GM19455 (cell line): ENCODE results near the gene PPP4R4.

ENCODE experiments used
- ATAC-seq: cut with Tn5 transposase; IDR thresholded peaks from one replicate; pipeline ENCODE4 v1.9.1; 2021; ENCODE audit not compliant: unreplicated experiment

The PPP4R4 gene, protein sequence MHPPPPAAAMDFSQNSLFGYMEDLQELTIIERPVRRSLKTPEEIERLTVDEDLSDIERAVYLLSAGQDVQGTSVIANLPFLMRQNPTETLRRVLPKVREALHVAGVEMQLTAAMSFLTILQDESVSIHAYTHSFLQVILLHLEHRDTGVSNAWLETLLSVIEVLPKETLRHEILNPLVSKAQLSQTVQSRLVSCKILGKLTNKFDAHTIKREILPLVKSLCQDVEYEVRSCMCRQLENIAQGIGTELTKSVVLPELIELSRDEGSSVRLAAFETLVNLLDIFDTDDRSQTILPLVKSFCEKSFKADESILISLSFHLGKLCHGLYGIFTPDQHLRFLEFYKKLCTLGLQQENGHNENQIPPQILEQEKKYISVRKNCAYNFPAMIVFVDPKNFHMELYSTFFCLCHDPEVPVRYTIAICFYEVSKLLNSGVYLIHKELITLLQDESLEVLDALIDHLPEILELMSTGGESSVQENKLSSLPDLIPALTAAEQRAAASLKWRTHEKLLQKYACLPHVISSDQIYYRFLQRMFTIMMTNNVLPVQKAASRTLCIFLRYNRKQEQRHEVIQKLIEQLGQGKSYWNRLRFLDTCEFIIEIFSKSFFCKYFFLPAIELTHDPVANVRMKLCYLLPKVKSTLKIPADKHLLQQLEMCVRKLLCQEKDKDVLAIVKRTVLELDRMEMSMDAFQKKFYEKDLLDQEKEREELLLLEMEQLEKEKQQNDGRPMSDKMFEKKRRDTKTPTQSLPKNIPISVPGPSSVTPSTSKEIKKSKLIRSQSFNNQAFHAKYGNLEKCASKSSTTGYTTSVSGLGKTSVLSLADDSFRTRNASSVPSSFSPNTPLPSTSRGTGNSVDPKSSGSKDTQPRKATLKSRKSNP

GRCh38 chr14:94173885-94174603 lies at the start of gene PPP4R4:
PPP4R4 (plus strand) TSS chr14:94174322; CDS start chr14:94174466, 144 bp downstream.
- peak; percentile 82 for ATAC-seq

GRCh38 chr14:94124582-94125377 lies 49.3 kb upstream of the PPP4R4 start:
- ATAC-seq: no peak

- no peak for ATAC-seq
Measured at GRCh38 chr14:94125659-94126418, 48.3 kb upstream of the PPP4R4 start.

- ATAC-seq: no peak
Measured at GRCh38 chr14:94126419-94126677, 47.8 kb upstream of the PPP4R4 start.

DNA sequence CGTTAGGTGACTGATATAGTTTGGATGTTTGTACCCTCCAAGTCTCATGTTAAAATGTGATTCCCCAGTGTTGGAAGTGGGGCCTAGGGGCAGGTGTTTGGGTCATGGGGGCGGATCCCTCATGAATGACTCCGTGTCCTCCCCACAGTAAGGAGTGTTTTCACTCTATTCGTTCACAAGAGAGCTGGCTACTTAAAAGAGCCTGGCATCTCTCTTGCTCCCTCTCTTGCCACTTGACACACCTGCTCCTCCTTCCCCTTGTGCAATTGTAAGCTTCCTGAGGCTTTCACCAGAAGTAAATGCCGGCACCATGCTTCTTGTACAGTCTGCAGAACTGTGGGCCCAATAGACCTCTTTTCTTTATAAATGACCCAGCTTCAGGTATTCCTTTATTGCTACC lies 47.3 kb upstream of the PPP4R4 start:
- ATAC-seq: no peak

GRCh38 chr14:94127330-94127729 lies 46.8 kb upstream of the PPP4R4 start:
- ATAC-seq: no peak

DNA sequence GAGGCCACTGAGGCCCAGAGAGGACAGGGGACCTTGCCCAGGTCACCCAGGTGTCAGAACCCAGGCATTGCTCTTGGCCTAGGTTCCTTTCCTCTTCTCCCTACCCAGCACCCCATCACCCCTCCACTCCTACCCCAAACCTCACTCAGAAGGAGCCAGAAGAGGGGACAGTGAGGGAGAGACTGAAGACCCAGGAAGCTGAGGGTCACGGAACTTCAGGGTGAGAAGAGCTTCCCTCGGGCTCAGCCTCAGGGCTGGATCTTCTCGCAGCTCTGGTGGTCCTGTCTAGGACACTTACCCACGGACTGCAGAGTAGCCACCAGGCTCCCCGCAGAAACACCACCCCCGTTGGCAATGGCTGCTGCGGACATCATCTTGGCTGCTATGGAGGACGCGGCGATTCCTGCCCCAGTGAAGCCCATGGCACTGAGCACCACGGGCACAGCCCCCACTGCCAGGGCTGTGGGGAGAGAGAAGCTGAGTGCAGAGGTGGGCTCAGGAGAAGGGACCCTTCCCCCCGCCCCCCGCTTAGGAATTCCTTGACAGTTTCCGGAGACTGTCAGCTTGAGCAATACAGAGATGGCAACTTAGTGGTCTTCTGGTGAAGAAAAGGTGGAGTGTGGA lies 45.8 kb upstream of the PPP4R4 start:
- no peak for ATAC-seq

GRCh38 chr14:94129111-94129757 lies 44.9 kb upstream of the PPP4R4 start, which contains the start of gene IFI27L2:
IFI27L2 (minus strand) TSS chr14:94129604; CDS start chr14:94129564, 40 bp downstream.
- peak; percentile 95 for ATAC-seq

DNA sequence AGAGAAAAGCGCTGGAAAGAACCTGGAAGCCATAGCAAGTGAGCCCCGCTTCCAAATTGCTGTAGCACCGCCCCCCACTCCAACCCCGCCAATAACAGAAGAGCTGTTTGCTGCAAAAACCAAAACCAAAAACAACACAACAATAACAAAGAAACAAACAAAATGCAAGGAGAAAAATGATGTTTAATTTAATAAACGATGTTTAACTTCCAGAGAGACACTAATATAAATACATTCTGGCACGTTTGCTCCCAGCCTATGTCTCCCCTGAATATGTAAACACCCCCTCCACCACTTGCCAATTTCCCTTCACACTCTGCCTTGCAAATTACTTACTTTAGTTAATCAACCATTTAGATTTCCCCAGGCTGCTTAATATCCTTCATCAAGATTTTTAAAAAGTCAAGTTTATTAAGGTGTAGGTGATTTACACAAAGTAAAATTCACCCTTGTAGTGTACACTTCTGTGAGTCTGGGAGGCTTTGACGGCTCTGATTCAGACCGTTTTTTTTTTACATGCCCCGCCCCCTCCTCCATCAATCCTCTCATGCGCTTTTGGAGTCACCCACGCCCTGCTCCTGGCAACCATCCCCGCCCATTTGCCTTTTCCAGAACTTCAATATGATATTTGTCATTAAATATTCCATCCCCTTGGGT lies 44.2 kb upstream of the PPP4R4 start:
- ATAC-seq: no peak

GRCh38 chr14:94132285-94132887 lies 41.7 kb upstream of the PPP4R4 start:
- ATAC-seq: no peak

DNA sequence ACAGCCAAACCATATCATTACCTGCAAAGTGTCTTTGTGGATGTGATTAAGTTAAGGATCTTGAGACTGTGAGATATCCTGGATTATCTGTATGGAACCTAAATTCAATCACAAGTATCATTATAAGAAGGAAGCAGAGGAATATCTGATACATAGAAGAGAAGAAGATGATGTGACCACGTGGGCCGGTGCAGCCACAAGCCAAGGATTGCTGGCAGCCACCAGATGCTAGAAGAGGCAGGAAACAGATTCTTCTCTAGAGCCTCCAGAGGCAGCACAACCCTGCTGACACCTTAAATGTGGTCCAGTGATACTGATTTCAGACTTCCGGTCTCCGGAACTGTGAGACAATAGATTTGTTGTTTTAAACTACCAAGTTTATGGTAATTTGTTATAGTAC lies 38.6 kb upstream of the PPP4R4 start:
- no peak for ATAC-seq

DNA sequence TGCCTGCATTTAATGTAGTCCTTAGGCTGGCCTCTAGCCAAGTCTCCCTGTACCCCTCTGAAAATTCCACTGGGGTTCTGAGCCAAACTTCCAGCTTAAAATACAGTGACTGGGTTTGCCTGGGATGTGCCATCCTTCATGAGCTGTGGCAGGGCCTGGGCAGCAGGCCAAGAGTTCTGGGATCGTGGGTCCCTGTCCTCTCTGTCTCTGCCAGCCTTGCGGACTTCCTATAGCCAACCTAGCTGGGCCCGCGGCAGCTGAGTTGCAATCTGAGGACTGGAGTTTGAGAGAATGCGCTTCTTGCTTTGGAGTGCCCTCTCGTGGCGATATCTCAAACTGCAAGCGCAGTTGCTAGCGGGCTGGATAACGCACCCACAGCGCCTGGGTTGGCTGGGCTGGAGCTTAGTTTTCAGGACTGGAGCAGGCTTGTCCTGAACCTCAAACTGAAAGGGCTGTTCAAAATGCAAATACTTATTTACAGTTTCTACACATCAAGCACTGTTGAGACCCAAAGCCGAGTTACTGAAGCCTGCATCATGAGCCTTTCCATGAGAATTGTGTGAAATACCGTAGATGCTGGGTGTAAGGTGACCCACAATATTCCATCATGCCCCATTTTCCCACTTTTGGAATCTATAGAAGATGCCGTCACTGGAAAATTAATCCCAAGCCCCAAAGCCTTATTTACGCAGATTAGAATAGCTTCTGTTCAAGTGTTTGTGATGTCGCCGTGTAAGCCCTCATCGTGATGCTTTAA lies 37.4 kb upstream of the PPP4R4 start:
- peak; percentile 90 for ATAC-seq

- ATAC-seq: no peak
Measured at GRCh38 chr14:94138251-94138650, 35.9 kb upstream of the PPP4R4 start.

GRCh38 chr14:94139006-94139405 lies 35.1 kb upstream of the PPP4R4 start:
- ATAC-seq: no peak

DNA sequence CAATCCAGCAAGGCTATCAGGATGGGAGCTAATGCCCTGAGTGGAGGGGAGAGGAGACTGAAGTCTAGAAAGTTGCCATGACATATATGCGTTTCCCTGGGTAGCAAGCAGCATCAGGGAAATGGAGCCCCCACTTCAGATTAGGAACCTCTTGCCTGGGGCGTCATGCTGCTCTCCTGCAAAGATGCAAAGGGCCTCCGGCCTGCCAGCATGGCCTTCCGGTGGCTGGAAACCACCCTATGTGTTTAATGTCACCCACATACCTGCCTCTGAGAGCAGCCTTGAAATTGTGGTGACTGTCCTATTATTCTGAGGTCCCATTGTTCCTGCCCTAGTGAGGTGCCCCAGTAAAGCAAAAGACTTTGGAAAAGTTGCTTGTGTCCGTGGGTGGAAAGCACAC lies 34.7 kb upstream of the PPP4R4 start:
- ATAC-seq: no peak

GRCh38 chr14:94142247-94142646 lies 31.9 kb upstream of the PPP4R4 start:
- ATAC-seq: no peak

GRCh38 chr14:94142836-94143235 lies 31.3 kb upstream of the PPP4R4 start:
- no peak for ATAC-seq
